ENCODE data around the gene PCBD1.

DNA sequence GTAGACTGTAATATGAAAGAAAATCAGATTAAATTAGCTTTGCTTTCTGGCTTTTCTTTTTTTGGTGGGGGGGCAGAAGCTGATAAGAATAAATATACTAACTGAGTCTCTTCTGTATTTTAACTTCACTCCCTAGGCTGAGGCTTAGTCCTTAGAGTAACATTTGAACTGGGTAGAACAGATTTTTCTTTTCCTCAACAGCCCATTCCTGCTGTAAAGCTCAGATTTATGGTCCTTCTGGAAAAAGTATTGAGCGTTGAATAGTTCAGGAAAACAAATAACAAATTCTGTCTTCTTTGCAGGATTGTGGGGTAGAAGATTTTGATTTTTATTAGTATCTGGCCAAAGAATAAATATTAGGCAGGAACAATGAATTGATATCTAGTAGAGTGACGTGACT, 54.8 kb downstream of the PCBD1 start:
- TF ChIP-seq, protein P1, sequence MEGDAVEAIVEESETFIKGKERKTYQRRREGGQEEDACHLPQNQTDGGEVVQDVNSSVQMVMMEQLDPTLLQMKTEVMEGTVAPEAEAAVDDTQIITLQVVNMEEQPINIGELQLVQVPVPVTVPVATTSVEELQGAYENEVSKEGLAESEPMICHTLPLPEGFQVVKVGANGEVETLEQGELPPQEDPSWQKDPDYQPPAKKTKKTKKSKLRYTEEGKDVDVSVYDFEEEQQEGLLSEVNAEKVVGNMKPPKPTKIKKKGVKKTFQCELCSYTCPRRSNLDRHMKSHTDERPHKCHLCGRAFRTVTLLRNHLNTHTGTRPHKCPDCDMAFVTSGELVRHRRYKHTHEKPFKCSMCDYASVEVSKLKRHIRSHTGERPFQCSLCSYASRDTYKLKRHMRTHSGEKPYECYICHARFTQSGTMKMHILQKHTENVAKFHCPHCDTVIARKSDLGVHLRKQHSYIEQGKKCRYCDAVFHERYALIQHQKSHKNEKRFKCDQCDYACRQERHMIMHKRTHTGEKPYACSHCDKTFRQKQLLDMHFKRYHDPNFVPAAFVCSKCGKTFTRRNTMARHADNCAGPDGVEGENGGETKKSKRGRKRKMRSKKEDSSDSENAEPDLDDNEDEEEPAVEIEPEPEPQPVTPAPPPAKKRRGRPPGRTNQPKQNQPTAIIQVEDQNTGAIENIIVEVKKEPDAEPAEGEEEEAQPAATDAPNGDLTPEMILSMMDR (IDR thresholded peaks at IDR 0.05): no peak
- no peak for TF ChIP-seq POLR2A (IDR thresholded peaks at IDR 0.05)

Measured in lower leg skin (tissue), 3 donors.